D721Med (cell line): ENCODE measurements around the gene SPSB1.

Experiments
- DNase-seq: peaks from one replicate; pipeline ENCODE4 v3.0.0; 2011; ENCODE audit warnings: low spot score; ENCODE audit not compliant: insufficient read length
- FAIRE-seq: peaks from 2 replicates; lab custom pipeline; 2011; peaks lifted over from hg19 to GRCh38; lab: Jason Lieb, UNC
- CTCF ChIP-seq: IDR thresholded peaks from 2 replicates; pipeline ENCODE4 v1.5.1; 2012; ENCODE audit warnings: mild to moderate bottlenecking, control low read depth; ENCODE audit not compliant: insufficient read depth; ENCODE audit errors: missing control alignments

Gene SPSB1

GRCh38 chr1:9300573-9300972 lies 7.9 kb downstream of the SPSB1 start:
- FAIRE-seq: no peak

GRCh38 chr1:9302745-9303524 lies 10.2 kb downstream of the SPSB1 start:
- DNase-seq (no peak), FAIRE-seq (no peak)
- TF ChIP-seq CTCF: no peak

More at GRCh38 chr1:9300573-9300972, 7.9 kb downstream of the SPSB1 start:
- no peak for TF ChIP-seq CTCF
- DNase-seq: no peak

- DNase-seq: no peak
- TF ChIP-seq CTCF: no peak
- FAIRE-seq: no peak
Observed at GRCh38 chr1:9303916-9304315, 11.2 kb downstream of the SPSB1 start.

GRCh38 chr1:9305216-9305615 lies 12.5 kb downstream of the SPSB1 start:
- FAIRE-seq (no peak), DNase-seq (no peak)
- TF ChIP-seq CTCF: no peak

GRCh38 chr1:9306006-9306405 lies 13.3 kb downstream of the SPSB1 start:
- FAIRE-seq (no peak), DNase-seq (no peak)
- TF ChIP-seq CTCF: no peak

- no peak for TF ChIP-seq CTCF
- DNase-seq (no peak), FAIRE-seq (no peak)
Observed at GRCh38 chr1:9307303-9307702, 14.6 kb downstream of the SPSB1 start.

- no peak for TF ChIP-seq CTCF
- no peak for FAIRE-seq
- no peak for DNase-seq
Observed at GRCh38 chr1:9308236-9308785, 15.6 kb downstream of the SPSB1 start.
